Activated CD8-positive, alpha-beta T cell treated with anti-CD3 and anti-CD28 coated beads for 36 hours (primary cell): Measurements from ENCODE around the gene RELA. TPM values are rescaled to one million over a fixed set of nuclear protein-coding genes. Genes with fewer than 3 reads are reported as not detected.

Source experiments
- ATAC-seq: fragments of 200-7000 bp; cut with Tn5 transposase; one replicate; pipeline ENCODE4 v1.10.0; 2021; ENCODE audit warnings: mild to moderate bottlenecking, moderate library complexity
- CTCF ChIA-PET: fragments of 350-600 bp; sonication (Branson Sonifier 250); formaldehyde crosslinking; loops from one replicate; lab custom pipeline; 2021; ENCODE audit warnings: antibody characterized with exemption; lab: Charles Lee
- POLR2A ChIA-PET: fragments of 350-600 bp; sonication (Branson Sonifier 250); formaldehyde crosslinking; loops from one replicate; lab custom pipeline; 2021; ENCODE audit warnings: antibody characterized with exemption; lab: Charles Lee
- DNase-seq: peaks from one replicate; pipeline ENCODE4 v3.0.0-alpha.2; 2020
- H3K27ac Mint-ChIP-seq: one replicate; pipeline ENCODE4 v1.8.0; 2021; ENCODE audit warnings: mild to moderate bottlenecking, mixed read lengths
- H3K27me3 Mint-ChIP-seq: one replicate; pipeline ENCODE4 v1.8.0; 2021; ENCODE audit warnings: mixed read lengths
- H3K36me3 Mint-ChIP-seq: one replicate; pipeline ENCODE4 v1.8.0; 2021; ENCODE audit warnings: low read depth, mixed read lengths
- H3K4me1 Mint-ChIP-seq: one replicate; pipeline ENCODE4 v1.8.0; 2021; ENCODE audit warnings: low read depth, mixed read lengths
- H3K4me3 Mint-ChIP-seq: one replicate; pipeline ENCODE4 v1.8.0; 2021; ENCODE audit warnings: mild to moderate bottlenecking, moderate library complexity, mixed read lengths
- H3K9me3 Mint-ChIP-seq: one replicate; pipeline ENCODE4 v1.8.0; 2021; ENCODE audit warnings: mixed read lengths
- CTCF ChIP-seq: fragments of 200-600 bp; IDR thresholded peaks from one replicate; pipeline ENCODE4 v1.8.0; 2022; ENCODE audit warnings: antibody characterized with exemption, mild to moderate bottlenecking
- intact Hi-C: fragments of 100-400 bp; cut with micrococcal nuclease; formaldehyde crosslinking; loops from one replicate; pipeline ENCODE4 v1.10.0; 2022
- total RNA-seq, 2 experiments: library from RNA; stranded (reverse); gene quantifications; one replicate each; pipeline ENCODE4 v1.2.3, GENCODE V29; 2021

RELA gene
- 10 to 100 TPM; 65.6 to 72.5 TPM for total RNA-seq

- CTCF ChIA-PET, result interaction anchor here (0.7 to 2.3 kb wide), 8 partner anchors 11 to 297 kb away, joined by 3 to 11 read pairs (median 4); partner anchors contain the start of genes FIBP, KAT5 and PCNX3
- TF ChIP-seq CTCF, result no peak
- Mint-ChIP-seq H3K27ac (peak within 1 kb of the TSS; percentile 89), H3K4me3 (peak within 1 kb of the TSS; percentile 83), H3K36me3 (peaks cover 30% of the 10 kb centered on the region), H3K4me1 (peaks cover 31% of the 10 kb centered on the region), H3K9me3 (no peaks in the 10 kb centered on the region), H3K27me3 (no peaks in the 10 kb centered on the region)
- ATAC-seq (peak; percentile 93), DNase-seq (peak; percentile 95)
- intact Hi-C loops, result no loop called here
- POLR2A ChIA-PET, result interaction anchor here (0.6 to 21.3 kb wide), 9 partner anchors 20 to 240 kb away, joined by 3 to 320 read pairs (median 4); partner anchors contain the start of genes NEAT1 and SIPA1
Measured at GRCh38 chr11:65662799-65663638, at the start of gene RELA. Gene RELA (minus strand): TSS chr11:65662916. CDS start chr11:65662832, 84 bp downstream.

GRCh38 chr11:65711785-65712632 lies 49.3 kb upstream of the RELA start, which contains the start of gene KAT5:
Gene KAT5 (plus strand): TSS chr11:65712252. CDS start chr11:65712268, 16 bp downstream.
- DNase-seq, result peak; percentile 99

GRCh38 chr11:65710421-65710820 lies 47.7 kb upstream of the RELA start:
- intact Hi-C loops, result loop anchor here (5.0 kb wide), 2 partner anchors 62 to 107 kb away; no protein-coding TSS in a partner anchor
- peaks cover 22% of the 10 kb centered on the region for H3K4me1 Mint-ChIP-seq
- CTCF ChIA-PET, result interaction anchor here (0.9 to 3.0 kb wide), 9 partner anchors 11 to 280 kb away, joined by 3 to 33 read pairs (median 5); partner anchors contain the start of genes AP5B1, CCDC85B, FIBP and RNASEH2C
- DNase-seq (no peak), ATAC-seq (no peak)
- no peaks in the 10 kb centered on the region for H3K27me3 Mint-ChIP-seq
- no peak overlapping the region for H3K4me3 Mint-ChIP-seq
- TF ChIP-seq CTCF, result no peak
- no peak overlapping the region for H3K27ac Mint-ChIP-seq
- H3K9me3 Mint-ChIP-seq, result no peaks in the 10 kb centered on the region
- POLR2A ChIA-PET, result interaction anchor here (1.6 kb wide), 1 partner anchor 17 kb away, joined by 10 read pairs; no protein-coding TSS in a partner anchor
- peaks cover 26% of the 10 kb centered on the region for H3K36me3 Mint-ChIP-seq

More at GRCh38 chr11:65711785-65712632, 49.3 kb upstream of the RELA start, which contains the start of gene KAT5:
- Mint-ChIP-seq H3K4me3 (peak within 1 kb of the TSS; percentile 93), H3K27me3 (no peaks in the 10 kb centered on the region), H3K4me1 (peaks cover 20% of the 10 kb centered on the region), H3K9me3 (no peaks in the 10 kb centered on the region), H3K27ac (peak within 1 kb of the TSS; percentile 98), H3K36me3 (peaks cover 36% of the 10 kb centered on the region)
- CTCF ChIA-PET, result interaction anchor here (0.7 to 3.0 kb wide), 50 partner anchors 9 to 339 kb away, joined by 3 to 41 read pairs (median 4); partner anchors contain the start of genes AP5B1, CCDC85B, CFL1 and CTSW
- peak; percentile 82 for ATAC-seq
- intact Hi-C loops, result loop anchor here (5.0 kb wide), 2 partner anchors 60 to 105 kb away; no protein-coding TSS in a partner anchor
- POLR2A ChIA-PET, result interaction anchor here (0.8 to 2.3 kb wide), 19 partner anchors 9 to 291 kb away, joined by 3 to 22 read pairs (median 4); partner anchors contain the start of genes BANF1, MUS81, PCNX3 and RNASEH2C
- TF ChIP-seq CTCF, result peak; percentile 93

- POLR2A ChIA-PET, result no interaction called here
- H3K4me1 Mint-ChIP-seq, result peaks cover 22% of the 10 kb centered on the region
- CTCF ChIA-PET, result interaction anchor here (0.9 to 1.9 kb wide), 2 partner anchors 84 to 108 kb away, joined by 3 to 5 read pairs; no protein-coding TSS in a partner anchor
- H3K4me3 Mint-ChIP-seq, result no peak overlapping the region
- H3K27ac Mint-ChIP-seq, result no peak overlapping the region
- H3K27me3 Mint-ChIP-seq, result no peaks in the 10 kb centered on the region
- DNase-seq (no peak), ATAC-seq (no peak)
- intact Hi-C loops, result loop anchor here (5.0 kb wide), 2 partner anchors 63 to 108 kb away; no protein-coding TSS in a partner anchor
- no peaks in the 10 kb centered on the region for H3K9me3 Mint-ChIP-seq
- TF ChIP-seq CTCF, result no peak
- H3K36me3 Mint-ChIP-seq, result peaks cover 20% of the 10 kb centered on the region
Measured at GRCh38 chr11:65709661-65710060, 46.9 kb upstream of the RELA start.
